Caco-2 (cell line): ENCODE results near the gene KHNYN. TPM values are rescaled to one million over a fixed set of nuclear protein-coding genes. Genes with fewer than 3 reads are reported as not detected.

ENCODE experiments used
- BruUV-seq: library from RNA; stranded (reverse); fragments of 400-500 nt; replicated peaks from 2 replicates; lab custom pipeline; 2021; lab: Mats Ljungman, UMichigan
- CTCF ChIA-PET: fragments of 300-600 bp; sonication (Branson Sonifier 250); formaldehyde crosslinking; loops from one replicate; lab custom pipeline; 2022; ENCODE audit warnings: antibody characterized with exemption; lab: Charles Lee
- POLR2A ChIA-PET: fragments of 300-600 bp; sonication (Branson Sonifier 250); formaldehyde crosslinking; loops from one replicate; lab custom pipeline; 2022; ENCODE audit warnings: antibody characterized with exemption; lab: Charles Lee
- DNase-seq, 2 experiments: peaks; one replicate each; pipeline versions ENCODE4 v3.0.0 to v3.0.0-alpha.2; 2020 to 2022
- H3K27me3 ChIP-seq: replicated peaks from 2 replicates; pipeline ENCODE4 v1.6.0; 2011; ENCODE audit warnings: low read length; ENCODE audit not compliant: control insufficient read depth, insufficient read depth
- H3K36me3 ChIP-seq: 2 replicates; pipeline ENCODE4 v1.5.1; 2011; ENCODE audit warnings: low read length; ENCODE audit not compliant: control insufficient read depth, insufficient read depth
- H3K4me1 ChIP-seq: fragments of 250-450 bp; sonication (Bioruptor Pico); 2 replicates; pipeline ENCODE4 v1.5.1; 2020; ENCODE audit warnings: mild to moderate bottlenecking
- H3K4me3 ChIP-seq: 2 replicates; pipeline ENCODE4 v1.5.1; 2011; ENCODE audit warnings: low read depth, mild to moderate bottlenecking, control low read depth, low read length
- H3K9me3 ChIP-seq: fragments of 250-450 bp; sonication (Bioruptor Pico); 2 replicates; pipeline ENCODE4 v1.5.1; 2020; ENCODE audit warnings: mild to moderate bottlenecking, moderate library complexity
- H3K27ac Mint-ChIP-seq: one replicate; pipeline ENCODE4 v1.8.0; 2022; ENCODE audit warnings: mixed read lengths; ENCODE audit not compliant: unreplicated experiment
- H3K27me3 Mint-ChIP-seq: one replicate; pipeline ENCODE4 v1.8.0; 2022; ENCODE audit warnings: mixed read lengths; ENCODE audit not compliant: insufficient read depth, unreplicated experiment
- H3K36me3 Mint-ChIP-seq: one replicate; pipeline ENCODE4 v1.8.0; 2022; ENCODE audit warnings: mild to moderate bottlenecking, mixed read lengths; ENCODE audit not compliant: insufficient read depth, unreplicated experiment
- H3K4me1 Mint-ChIP-seq: one replicate; pipeline ENCODE4 v1.8.0; 2022; ENCODE audit warnings: low read depth, mixed read lengths; ENCODE audit not compliant: unreplicated experiment
- H3K4me3 Mint-ChIP-seq: one replicate; pipeline ENCODE4 v1.8.0; 2022; ENCODE audit warnings: mild to moderate bottlenecking, moderate library complexity, mixed read lengths; ENCODE audit not compliant: unreplicated experiment
- H3K9me3 Mint-ChIP-seq: one replicate; pipeline ENCODE4 v1.8.0; 2022; ENCODE audit warnings: mixed read lengths; ENCODE audit not compliant: unreplicated experiment
- CTCF ChIP-seq, 2 experiments: fragments of 200-600 bp in 1 of 2; IDR thresholded peaks; 1 replicate in 1 of 2; 2 replicates in 1 of 2; pipeline versions ENCODE4 v1.5.1 to v1.8.0; 2011 to 2022; ENCODE audit warnings: antibody characterized with exemption in 1 of 2, control low read depth in 1 of 2, inconsistent platforms in 1 of 2, low read depth in 1 of 2, low read length in 1 of 2, mild to moderate bottlenecking in 1 of 2, moderate library complexity in 1 of 2; ENCODE audit not compliant: insufficient read depth in 1 of 2, severe bottlenecking in 1 of 2, unreplicated experiment in 1 of 2
- intact Hi-C: fragments of 100-400 bp; cut with micrococcal nuclease; formaldehyde crosslinking; loops from one replicate; pipeline ENCODE4 v1.10.0; 2022; ENCODE audit not compliant: unreplicated experiment
- total RNA-seq: library from RNA; stranded (reverse); gene quantifications from 2 replicates; pipeline ENCODE4 v1.2.3, GENCODE V29; 2022

KHNYN gene
- total RNA-seq, 1 experiment from 2014 or later: 50.5 TPM

- intact Hi-C loops: no loop called here
- Histone ChIP-seq H3K9me3 (no peaks in the 10 kb centered on the region), H3K4me3 (no peak overlapping the region), H3K27me3 (no peaks in the 10 kb centered on the region), H3K36me3 (no peaks in the 10 kb centered on the region), H3K4me1 (peaks cover 5% of the 10 kb centered on the region)
- H3K36me3 Mint-ChIP-seq: no peaks in the 10 kb centered on the region
- no peaks in the 10 kb centered on the region for H3K9me3 Mint-ChIP-seq
- POLR2A ChIA-PET: no interaction called here
- no peak for DNase-seq
- no peaks in the 10 kb centered on the region for H3K27me3 Mint-ChIP-seq
- TF ChIP-seq CTCF (IDR thresholded peaks at IDR 0.05; ENCODE audit: insufficient read depth in 1 of 2, low read depth in 1 of 2, low read length in 1 of 2, severe bottlenecking in 1 of 2, unreplicated experiment in 1 of 2): no peak
- no peak overlapping the region for H3K4me3 Mint-ChIP-seq
- CTCF ChIA-PET: no interaction called here
- peaks cover 18% of the 10 kb centered on the region for H3K4me1 Mint-ChIP-seq
- no TSS peak for BruUV-seq
- no peak overlapping the region for H3K27ac Mint-ChIP-seq
These were observed 40.4 kb upstream of the KHNYN start for GRCh38 chr14:24389226-24389848.

- Histone ChIP-seq H3K4me3 (no peak overlapping the region), H3K4me1 (peaks cover 5% of the 10 kb centered on the region), H3K9me3 (no peaks in the 10 kb centered on the region), H3K27me3 (no peaks in the 10 kb centered on the region), H3K36me3 (no peaks in the 10 kb centered on the region)
- no TSS peak for BruUV-seq
- peaks cover 18% of the 10 kb centered on the region for H3K4me1 Mint-ChIP-seq
- no peaks in the 10 kb centered on the region for H3K36me3 Mint-ChIP-seq
- TF ChIP-seq CTCF (IDR thresholded peaks at IDR 0.05; ENCODE audit: insufficient read depth in 1 of 2, low read depth in 1 of 2, low read length in 1 of 2, severe bottlenecking in 1 of 2, unreplicated experiment in 1 of 2): no peak
- intact Hi-C loops: no loop called here
- no peaks in the 10 kb centered on the region for H3K27me3 Mint-ChIP-seq
- no peak for DNase-seq
- H3K27ac Mint-ChIP-seq: no peak overlapping the region
- CTCF ChIA-PET: no interaction called here
- H3K9me3 Mint-ChIP-seq: no peaks in the 10 kb centered on the region
- POLR2A ChIA-PET: no interaction called here
- H3K4me3 Mint-ChIP-seq: no peak overlapping the region
These were observed 38.9 kb upstream of the KHNYN start for GRCh38 chr14:24390701-24391468.

GRCh38 chr14:24392325-24393091 lies 37.2 kb upstream of the KHNYN start:
- no peaks in the 10 kb centered on the region for H3K36me3 Mint-ChIP-seq
- H3K27me3 Mint-ChIP-seq: no peaks in the 10 kb centered on the region
- no peak overlapping the region for H3K27ac Mint-ChIP-seq
- POLR2A ChIA-PET: no interaction called here
- BruUV-seq: no TSS peak
- H3K4me3 ChIP-seq: no peak overlapping the region
- H3K36me3 ChIP-seq: no peaks in the 10 kb centered on the region
- intact Hi-C loops: loop anchor here (2.0 kb wide), 1 partner anchor 26 kb away; no protein-coding TSS in a partner anchor
- no peak for TF ChIP-seq CTCF (IDR thresholded peaks at IDR 0.05; ENCODE audit: insufficient read depth in 1 of 2, low read depth in 1 of 2, low read length in 1 of 2, severe bottlenecking in 1 of 2, unreplicated experiment in 1 of 2)
- CTCF ChIA-PET: no interaction called here
- no peaks in the 10 kb centered on the region for H3K9me3 Mint-ChIP-seq
- H3K4me3 Mint-ChIP-seq: no peak overlapping the region
- peak in 1 of 2 experiments; percentile 37 for DNase-seq
- no peaks in the 10 kb centered on the region for H3K9me3 ChIP-seq
- peaks cover 21% of the 10 kb centered on the region for H3K4me1 Mint-ChIP-seq
- H3K4me1 ChIP-seq: peaks cover 5% of the 10 kb centered on the region
- H3K27me3 ChIP-seq: no peaks in the 10 kb centered on the region
